Measurements from ENCODE around the gene FOXL1.

FOXL1 gene

DNA sequence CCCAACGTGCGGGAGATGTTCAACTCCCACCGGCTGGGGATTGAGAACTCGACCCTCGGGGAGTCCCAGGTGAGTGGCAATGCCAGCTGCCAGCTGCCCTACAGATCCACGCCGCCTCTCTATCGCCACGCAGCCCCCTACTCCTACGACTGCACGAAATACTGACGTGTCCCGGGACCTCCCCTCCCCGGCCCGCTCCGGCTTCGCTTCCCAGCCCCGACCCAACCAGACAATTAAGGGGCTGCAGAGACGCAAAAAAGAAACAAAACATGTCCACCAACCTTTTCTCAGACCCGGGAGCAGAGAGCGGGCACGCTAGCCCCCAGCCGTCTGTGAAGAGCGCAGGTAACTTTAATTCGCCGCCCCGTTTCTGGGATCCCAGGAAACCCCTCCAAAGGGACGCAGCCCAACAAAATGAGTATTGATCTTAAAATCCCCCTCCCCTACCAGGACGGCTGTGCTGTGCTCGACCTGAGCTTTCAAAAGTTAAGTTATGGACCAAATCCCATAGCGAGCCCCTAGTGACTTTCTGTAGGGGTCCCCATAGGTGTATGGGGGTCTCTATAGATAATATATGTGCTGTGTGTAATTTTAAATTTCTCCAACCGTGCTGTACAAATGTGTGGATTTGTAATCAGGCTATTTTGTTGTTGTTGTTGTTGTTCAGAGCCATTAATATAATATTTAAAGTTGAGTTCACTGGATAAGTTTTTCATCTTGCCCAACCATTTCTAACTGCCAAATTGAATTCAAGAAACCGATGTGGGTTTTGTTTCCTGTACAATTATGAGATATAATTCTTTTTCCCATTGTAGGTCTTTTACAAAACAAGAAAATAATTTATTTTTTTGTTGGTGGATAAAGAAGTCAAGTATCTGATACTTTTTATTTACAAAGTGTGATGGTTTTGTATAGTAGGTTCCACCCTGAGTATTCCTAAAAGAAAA is 9.4 kb upstream of the FOXL1 start:
- DNase-seq: no peak

- no peak for DNase-seq
Measured at GRCh38 chr16:86569701-86570447, 8.5 kb upstream of the FOXL1 start.

- no peak for DNase-seq
Measured at GRCh38 chr16:86570558-86571529, 7.5 kb upstream of the FOXL1 start.

DNA sequence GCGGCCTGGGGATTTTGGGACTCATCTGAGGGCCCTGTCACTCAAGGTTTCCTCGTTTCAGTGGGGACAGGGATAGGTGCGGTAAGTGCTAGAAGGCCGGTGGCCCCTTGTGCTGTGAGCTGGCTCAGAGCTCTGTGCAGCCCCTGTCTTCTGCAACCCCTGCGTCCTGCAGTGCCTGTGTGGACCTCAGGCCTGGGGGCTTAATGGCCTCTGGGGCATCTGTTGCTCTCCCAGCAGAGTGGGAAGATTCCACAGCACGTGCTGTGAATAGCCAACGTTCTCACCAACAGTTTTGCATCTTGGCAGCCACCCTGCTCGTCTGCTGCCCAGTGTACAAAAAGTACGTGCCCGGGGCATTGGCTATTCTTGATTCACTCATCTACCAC is 6.8 kb upstream of the FOXL1 start:
- no peak for DNase-seq

DNA sequence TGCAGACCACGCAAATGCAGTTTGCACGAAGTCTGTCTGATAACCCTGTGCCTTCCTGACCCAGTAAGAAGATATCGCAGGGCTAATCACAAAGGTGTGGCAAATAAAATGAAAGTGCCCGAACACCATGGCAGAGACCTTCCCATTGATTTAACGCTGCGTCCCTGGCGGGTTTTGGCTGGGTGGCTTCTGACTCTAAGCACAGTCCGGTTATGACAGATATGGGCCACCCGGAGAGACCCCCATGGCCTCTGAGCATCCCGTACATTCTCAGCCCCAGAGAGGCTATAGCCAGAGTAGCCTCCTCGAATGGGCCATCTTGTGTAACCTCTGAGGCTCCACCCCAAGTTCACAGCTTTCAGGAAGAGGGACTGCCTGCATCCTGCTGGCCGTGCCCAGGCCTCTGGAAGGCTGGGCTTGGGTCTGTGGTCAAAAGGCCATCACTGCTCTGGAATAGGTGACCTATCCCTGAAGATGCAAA is 6.3 kb upstream of the FOXL1 start:
- DNase-seq: no peak

DNA sequence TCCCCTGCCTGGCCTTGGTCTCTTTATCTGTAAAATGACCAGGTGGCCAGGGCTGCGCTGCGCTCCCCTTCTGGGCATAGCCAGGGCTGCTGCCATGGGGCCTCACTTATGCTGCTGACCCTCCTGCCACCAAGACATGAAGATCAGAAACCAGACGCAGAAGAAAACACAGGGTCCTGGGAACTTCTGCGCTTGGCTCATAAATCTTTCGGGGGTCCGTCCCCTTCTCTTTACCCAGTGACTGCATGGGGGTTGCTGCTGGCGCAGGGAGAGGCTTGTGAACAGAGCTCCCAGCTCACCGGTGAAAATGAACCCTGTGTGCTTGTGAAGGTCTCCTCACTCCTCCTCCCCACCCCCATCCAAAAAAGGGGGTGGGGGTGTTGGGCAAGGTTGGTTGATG is 5.7 kb upstream of the FOXL1 start:
- no peak for DNase-seq

DNA sequence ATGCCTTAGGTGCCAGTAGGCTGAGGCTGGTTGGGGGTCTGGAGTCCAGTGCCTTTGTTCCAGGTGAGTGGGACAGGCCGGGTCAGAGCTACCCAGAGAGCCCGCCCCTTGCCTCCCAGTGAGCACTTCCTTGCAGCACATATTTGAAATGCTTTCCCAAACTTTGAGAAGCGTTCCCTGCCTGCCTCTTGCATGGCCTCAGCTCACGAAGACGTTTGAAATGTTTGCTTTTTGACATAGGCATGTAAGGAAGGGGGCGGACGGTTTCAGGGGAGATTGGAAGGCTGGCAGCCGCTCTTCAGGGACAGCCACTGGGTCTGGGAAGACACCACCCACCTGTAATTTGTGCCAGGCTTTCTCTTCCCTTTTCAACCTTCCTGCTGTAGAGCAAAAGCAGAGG is 5.1 kb upstream of the FOXL1 start:
- DNase-seq: no peak

DNA sequence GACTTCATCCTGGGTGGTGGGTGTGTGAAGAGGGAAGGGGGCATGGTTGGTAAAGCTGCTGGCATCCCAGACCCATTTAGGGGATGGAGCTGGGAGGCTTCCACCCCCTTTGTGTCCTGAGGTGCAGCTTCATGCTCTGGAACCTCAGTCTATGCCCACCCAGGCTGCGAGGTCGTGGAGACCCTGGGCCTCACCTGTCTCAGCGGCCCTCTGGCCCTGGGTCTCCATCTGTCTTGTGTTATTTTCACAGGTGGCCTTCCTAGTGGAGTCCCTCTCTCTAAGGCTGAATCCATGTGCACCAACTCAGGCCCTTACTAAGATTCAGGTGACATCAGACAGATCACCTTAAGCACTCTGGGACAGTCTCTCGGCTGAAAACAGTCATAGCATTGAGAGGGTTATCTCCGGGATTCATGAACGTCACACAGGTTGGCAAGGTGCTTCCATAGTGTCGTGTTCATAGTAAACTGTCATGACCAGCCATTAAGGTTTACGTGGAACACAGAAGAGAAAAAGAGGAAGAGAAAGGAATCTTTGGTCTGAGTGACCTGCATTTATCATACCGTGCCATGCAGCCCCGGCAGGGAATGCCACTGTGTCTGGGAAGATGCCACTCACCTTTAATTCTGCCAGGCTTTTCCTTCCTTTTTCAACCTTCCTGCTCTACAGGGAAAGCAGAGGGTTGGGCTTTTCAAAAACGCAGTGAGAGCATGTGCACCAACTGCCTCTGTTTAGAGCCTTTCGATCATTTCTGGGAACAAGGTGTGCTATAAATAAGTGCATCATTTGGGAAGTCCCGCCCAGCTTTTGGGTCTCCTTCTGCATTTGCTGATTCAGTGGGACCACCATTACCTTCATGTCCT is 4.5 kb upstream of the FOXL1 start:
- no peak for DNase-seq

GRCh38 chr16:86574646-86575045 is 3.7 kb upstream of the FOXL1 start:
- DNase-seq: no peak

DNA sequence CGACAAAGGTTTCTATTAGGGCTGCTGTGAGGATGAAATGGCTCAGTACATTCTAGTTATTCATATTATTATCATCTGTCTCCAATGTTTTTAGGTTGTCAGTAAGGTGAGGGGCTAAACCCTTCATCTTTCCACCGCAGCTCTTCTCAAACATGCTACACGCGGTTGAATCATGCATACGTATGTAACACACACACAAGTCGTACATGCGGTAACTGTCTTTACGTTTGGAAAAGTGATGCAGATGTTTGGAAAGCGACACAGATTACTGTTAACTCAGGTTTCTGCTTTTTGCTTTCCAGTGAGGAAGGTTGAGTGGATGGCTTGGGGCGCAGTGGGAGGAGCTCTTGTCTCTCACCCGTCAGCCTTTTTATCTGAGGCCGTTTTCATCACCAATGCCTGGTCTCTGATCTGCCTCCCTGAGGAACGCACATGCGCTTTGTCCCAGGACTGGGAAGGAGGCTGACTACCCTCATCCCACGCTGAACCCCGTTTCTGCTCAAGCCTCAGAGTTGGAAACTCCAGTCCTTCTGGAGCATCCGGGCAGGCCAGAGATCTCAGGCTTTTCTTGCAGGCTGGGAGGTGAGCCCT is 3.2 kb upstream of the FOXL1 start:
- no peak for DNase-seq

DNA sequence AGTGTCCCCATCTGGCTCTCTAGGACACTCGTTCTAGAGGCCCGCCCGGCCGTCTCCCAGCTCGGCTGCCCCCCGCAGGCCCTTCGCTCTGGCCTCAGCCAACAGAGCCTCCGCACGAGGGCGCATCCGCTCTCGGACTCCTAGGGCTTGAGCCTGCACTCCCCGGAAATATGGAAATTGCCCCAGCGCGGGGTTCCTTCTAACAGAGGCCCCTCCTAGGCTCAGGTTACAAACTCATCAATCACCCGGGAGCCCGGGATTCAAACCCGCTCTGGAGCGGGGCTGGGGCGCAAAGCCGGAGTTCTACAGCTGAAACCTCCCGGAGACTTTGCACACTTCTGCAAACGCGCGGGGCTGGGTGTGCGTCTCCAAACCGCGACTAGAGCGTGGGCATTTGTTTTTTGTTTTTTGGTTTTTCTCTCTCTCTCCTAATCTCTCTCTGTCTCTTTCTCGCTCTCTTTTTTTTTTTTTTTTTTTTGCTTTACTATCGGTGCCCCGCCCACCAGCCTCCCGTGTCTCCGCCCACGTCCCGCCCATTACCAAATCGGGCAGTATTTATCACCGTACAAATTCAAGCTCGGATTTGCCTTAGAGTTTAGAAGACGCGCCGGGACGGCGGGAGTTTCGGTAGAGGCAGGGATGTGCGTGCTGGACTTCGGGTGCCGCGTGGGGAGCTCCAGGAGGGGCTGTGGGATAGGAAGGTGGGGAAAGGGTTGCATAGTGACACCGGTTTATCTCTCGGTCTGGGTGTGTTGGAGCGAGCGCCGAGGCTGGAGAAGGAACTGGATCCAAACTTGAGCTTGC is 2.4 kb upstream of the FOXL1 start:
- DNase-seq: peak; percentile 13

- no peak for DNase-seq
Measured at GRCh38 chr16:86576591-86577313, 1.6 kb upstream of the FOXL1 start.

GRCh38 chr16:86577314-86577971 is 906 bp upstream of the FOXL1 start:
- no peak for DNase-seq

GRCh38 chr16:86578611-86579267 is 390 bp downstream of the FOXL1 start:
- DNase-seq: no peak

- DNase-seq: no peak
Measured at GRCh38 chr16:86579268-86580062, 1.1 kb downstream of the FOXL1 start.

DNA sequence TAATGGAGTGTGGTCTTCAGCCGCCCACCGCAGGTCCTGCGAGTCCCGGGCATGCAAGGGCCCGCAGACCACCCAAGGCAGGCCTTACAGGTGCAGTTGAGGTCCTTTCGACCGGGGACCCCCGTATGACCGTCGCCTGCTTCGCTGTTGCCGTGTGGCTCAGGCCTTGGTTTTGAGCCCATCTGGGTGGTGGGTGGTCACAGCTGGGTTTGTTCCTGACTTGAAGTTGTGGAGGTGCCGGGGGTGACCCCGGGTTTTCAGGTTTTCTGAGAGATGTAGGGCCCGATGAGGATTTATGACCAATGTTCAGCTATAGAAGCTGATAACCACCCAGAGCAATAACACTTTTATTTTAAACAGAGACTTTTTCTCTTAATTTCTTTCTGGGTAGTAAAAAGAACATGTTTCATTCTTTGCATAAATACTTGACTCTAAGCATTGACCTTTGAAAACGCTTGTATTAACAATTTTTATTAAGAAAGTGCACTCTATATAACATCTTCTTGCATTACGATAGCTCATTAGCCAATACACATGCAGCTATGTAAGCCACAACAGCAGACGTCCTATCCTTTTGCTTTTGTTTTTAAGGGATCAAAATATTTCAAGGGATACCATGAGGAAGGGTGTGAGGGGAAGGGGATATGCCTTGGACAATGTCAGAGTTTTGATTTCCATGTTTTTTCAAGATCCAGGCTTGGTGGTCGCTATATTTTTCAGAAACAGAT is 1.9 kb downstream of the FOXL1 start:
- no peak for DNase-seq

DNA sequence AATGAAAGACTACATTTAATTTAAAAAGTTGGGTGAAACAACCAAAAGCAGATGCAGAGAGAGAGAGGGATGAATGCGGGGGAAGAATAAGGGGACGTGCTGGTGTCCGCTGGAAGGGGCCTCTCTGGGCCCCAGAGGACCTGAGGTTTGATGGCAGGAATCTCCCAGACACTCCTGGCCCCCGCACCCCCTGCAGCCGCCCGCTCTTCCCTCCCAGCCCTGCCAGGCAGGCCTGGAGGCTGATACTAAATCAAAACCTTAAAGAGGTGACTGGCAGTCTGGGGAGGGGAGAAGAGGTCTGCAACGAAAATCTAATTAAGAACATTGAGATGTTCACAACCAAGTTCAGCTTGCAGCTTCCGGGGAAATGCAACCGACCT is 2.4 kb downstream of the FOXL1 start:
- DNase-seq: no peak

All from stimulated activated naive CD4-positive, alpha-beta T cell treated with Interleukin-2 at 50 U/mL for 16 hours (primary cell).